Right atrium auricular region (tissue), 2 donors: ENCODE measurements around the gene TBC1D13. TPM values are rescaled to one million over a fixed set of nuclear protein-coding genes. Genes with fewer than 3 reads are reported as not detected.
"Not testable (repeated sequence)": the region's sequence is repeated elsewhere in the genome, so short reads cannot be mapped to it uniquely, and the experiment has no call there.

Experiments
- DNase-seq: peaks from one replicate; pipeline ENCODE4 v3.0.0-alpha.2; 2019; ENCODE audit warnings: low spot score
- H3K27ac ChIP-seq, 2 donors: fragments of 200-600 bp; sonication (generic); 1 replicate in 1 of 2; 2 replicates in 1 of 2; pipeline ENCODE4 v1.5.1; 2016 to 2019
- H3K27me3 ChIP-seq, 2 donors: fragments of 200-600 bp; sonication (generic); one replicate each; pipeline versions ENCODE4 v1.5.1 to v1.6.0; 2017 to 2019
- H3K36me3 ChIP-seq: fragments of 200-600 bp; sonication (generic); one replicate; pipeline ENCODE4 v1.5.1; 2016
- H3K4me1 ChIP-seq, 2 donors: fragments of 200-600 bp; sonication (generic); one replicate each; pipeline versions ENCODE4 v1.5.1 to v1.6.0; 2017 to 2019
- H3K4me3 ChIP-seq, 2 donors: fragments of 200-600 bp; sonication (generic); 1 replicate in 1 of 2; 2 replicates in 1 of 2; pipeline ENCODE4 v1.5.1; 2017 to 2019; ENCODE audit warnings: mild to moderate bottlenecking in 1 of 2, moderate library complexity in 1 of 2
- H3K9me3 ChIP-seq, 2 donors: fragments of 200-600 bp; sonication (generic); one replicate each; pipeline ENCODE4 v1.5.1; 2019
- total RNA-seq, 2 donors: library from RNA; depleted of rRNA; stranded (reverse); fragments of >200 nt; gene quantifications; one replicate each; pipeline ENCODE4 v1.1.0, GENCODE V29; 2016
- TF ChIP-seq, protein P1 (sequence below), 2 donors: fragments of 200-600 bp; sonication (generic); IDR thresholded peaks; one replicate each; pipeline ENCODE4 v1.5.1; 2019; ENCODE audit warnings: antibody characterized with exemption in 2 of 2

TBC1D13 gene
- total RNA-seq, 2 donors from 2014 or later: 14.2 to 17.1 TPM

- H3K4me1 ChIP-seq, H3K36me3 ChIP-seq, H3K9me3 ChIP-seq, H3K4me3 ChIP-seq, H3K27me3 ChIP-seq, H3K27ac ChIP-seq, DNase-seq: not testable (repeated sequence)
- TF ChIP-seq, protein P1, sequence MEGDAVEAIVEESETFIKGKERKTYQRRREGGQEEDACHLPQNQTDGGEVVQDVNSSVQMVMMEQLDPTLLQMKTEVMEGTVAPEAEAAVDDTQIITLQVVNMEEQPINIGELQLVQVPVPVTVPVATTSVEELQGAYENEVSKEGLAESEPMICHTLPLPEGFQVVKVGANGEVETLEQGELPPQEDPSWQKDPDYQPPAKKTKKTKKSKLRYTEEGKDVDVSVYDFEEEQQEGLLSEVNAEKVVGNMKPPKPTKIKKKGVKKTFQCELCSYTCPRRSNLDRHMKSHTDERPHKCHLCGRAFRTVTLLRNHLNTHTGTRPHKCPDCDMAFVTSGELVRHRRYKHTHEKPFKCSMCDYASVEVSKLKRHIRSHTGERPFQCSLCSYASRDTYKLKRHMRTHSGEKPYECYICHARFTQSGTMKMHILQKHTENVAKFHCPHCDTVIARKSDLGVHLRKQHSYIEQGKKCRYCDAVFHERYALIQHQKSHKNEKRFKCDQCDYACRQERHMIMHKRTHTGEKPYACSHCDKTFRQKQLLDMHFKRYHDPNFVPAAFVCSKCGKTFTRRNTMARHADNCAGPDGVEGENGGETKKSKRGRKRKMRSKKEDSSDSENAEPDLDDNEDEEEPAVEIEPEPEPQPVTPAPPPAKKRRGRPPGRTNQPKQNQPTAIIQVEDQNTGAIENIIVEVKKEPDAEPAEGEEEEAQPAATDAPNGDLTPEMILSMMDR (IDR thresholded peaks at IDR 0.05): peak; percentile 28 to 69
Measured at GRCh38 chr9:128851779-128852600, 64.9 kb downstream of the TBC1D13 start.

DNA sequence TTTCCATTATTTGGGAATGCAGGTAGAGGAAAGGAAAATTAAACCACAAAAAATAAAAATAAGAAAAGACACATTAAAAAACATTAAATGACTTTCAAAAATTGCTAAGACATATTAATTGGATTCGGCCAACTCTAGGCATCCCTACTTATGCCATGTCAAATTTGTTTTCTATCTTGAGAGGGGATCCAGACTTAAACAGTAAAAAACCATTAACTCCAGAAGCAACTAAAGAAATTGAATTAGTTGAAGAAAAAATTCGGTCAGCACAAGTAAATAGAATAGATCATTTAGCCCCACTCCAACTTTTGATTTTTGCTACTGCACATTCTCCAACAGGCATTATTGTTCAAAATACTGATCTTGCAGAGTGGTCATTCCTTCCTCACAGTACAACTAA lies 65.6 kb downstream of the TBC1D13 start:
- not testable (repeated sequence) for DNase-seq, H3K4me1 ChIP-seq, H3K9me3 ChIP-seq, H3K27ac ChIP-seq, H3K4me3 ChIP-seq, H3K27me3 ChIP-seq, H3K36me3 ChIP-seq

DNA sequence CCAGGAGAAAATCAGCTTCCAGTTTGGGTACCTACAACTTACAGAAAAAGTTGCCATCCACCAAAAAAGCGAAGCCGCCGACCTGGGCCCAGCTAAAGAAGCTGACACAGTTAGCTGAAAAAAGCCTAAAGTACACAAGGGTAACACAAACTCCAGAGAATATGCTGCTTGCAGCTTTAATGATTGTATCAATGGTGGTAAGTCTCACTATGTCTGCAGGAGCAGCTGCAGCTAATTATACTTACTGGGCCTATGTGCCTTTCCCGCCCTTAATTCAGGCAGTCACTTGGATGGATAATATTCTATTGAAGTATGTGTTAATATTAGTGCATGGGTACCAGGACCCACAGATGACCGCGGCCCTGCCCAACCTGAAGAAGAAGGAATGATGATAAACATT lies 67.4 kb downstream of the TBC1D13 start:
- H3K4me3 ChIP-seq, H3K4me1 ChIP-seq, H3K9me3 ChIP-seq, H3K27ac ChIP-seq, DNase-seq, H3K27me3 ChIP-seq, H3K36me3 ChIP-seq: not testable (repeated sequence)

GRCh38 chr9:128858476-128858875 lies 71.4 kb downstream of the TBC1D13 start:
- H3K27me3 ChIP-seq, H3K36me3 ChIP-seq, H3K4me1 ChIP-seq, H3K9me3 ChIP-seq, H3K4me3 ChIP-seq, H3K27ac ChIP-seq, DNase-seq: not testable (repeated sequence)

Other genes starting within 250 kb of the TBC1D13 start
- 100 to 1,000 TPM; 233 to 270 TPM for gene SPTAN1, start 234.7 kb upstream of the TBC1D13 start, total RNA-seq
- gene DYNC2I2, start 130.4 kb upstream of the TBC1D13 start, total RNA-seq: 10 to 100 TPM; 23.1 to 33.1 TPM
- 100 to 1,000 TPM; 104 to 125 TPM for gene SET, start 98.0 kb upstream of the TBC1D13 start, total RNA-seq
- gene PKN3, start 84.8 kb upstream of the TBC1D13 start, total RNA-seq: 1 to 10 TPM; 4.5 to 8.6 TPM
- 10 to 100 TPM; 22.8 to 24.4 TPM for gene ZDHHC12, start 63.1 kb upstream of the TBC1D13 start, total RNA-seq
- 10 to 100 TPM; 61.6 to 72.6 TPM for gene ZER1, start 15.3 kb upstream of the TBC1D13 start, total RNA-seq
- gene ENDOG, start 31.2 kb downstream of the TBC1D13 start, total RNA-seq: 10 to 100 TPM; 33.6 to 74.4 TPM
- 10 to 100 TPM in 1 of 2 donors, 1 to 10 TPM in 1; 8.5 to 11.6 TPM for gene SPOUT1, start 42.5 kb downstream of the TBC1D13 start, total RNA-seq
- 10 to 100 TPM; 10.1 to 15.1 TPM for gene KYAT1, start 94.7 kb downstream of the TBC1D13 start, total RNA-seq
- 10 to 100 TPM; 45.3 to 65.9 TPM for gene LRRC8A, start 94.9 kb downstream of the TBC1D13 start, total RNA-seq
- gene PHYHD1, start 133.7 kb downstream of the TBC1D13 start, total RNA-seq: 10 to 100 TPM; 21.3 to 51.9 TPM
- 10 to 100 TPM; 13.9 to 14.4 TPM for gene DOLK, start 160.3 kb downstream of the TBC1D13 start, total RNA-seq
- 10 to 100 TPM; 23.5 to 26.8 TPM for gene NUP188, start 160.4 kb downstream of the TBC1D13 start, total RNA-seq
- 10 to 100 TPM; 25.6 to 41.3 TPM for gene SH3GLB2, start 241.1 kb downstream of the TBC1D13 start, total RNA-seq
- gene MIGA2, start 249.4 kb downstream of the TBC1D13 start, total RNA-seq: 10 to 100 TPM; 34.2 to 40.2 TPM